ENCODE results near the gene ETS1. TPM values are rescaled to one million over a fixed set of nuclear protein-coding genes. Genes with fewer than 3 reads are reported as not detected.

Gene ETS1
- total RNA-seq, 1 experiment from 2014 or later, result 1.1 TPM

GRCh38 chr11:128574576-128575011 is 12.8 kb downstream of the ETS1 start:
- H3K4me1 ChIP-seq, result no peaks in the 10 kb centered on the region
- TF ChIP-seq CTCF (IDR thresholded peaks at IDR 0.05; ENCODE audit: insufficient read depth in 1 of 2, low read depth in 1 of 2, low read length in 1 of 2, severe bottlenecking in 1 of 2, unreplicated experiment in 1 of 2), result no peak
- no peaks in the 10 kb centered on the region for H3K9me3 ChIP-seq
- intact Hi-C loops (cut with micrococcal nuclease; ENCODE audit: unreplicated experiment), result no loop called here
- H3K4me3 ChIP-seq (ENCODE audit: low read depth, low read length), result no peak overlapping the region
- Mint-ChIP-seq H3K27me3 (ENCODE audit: insufficient read depth, unreplicated experiment) (peaks cover 19% of the 10 kb centered on the region), H3K27ac (ENCODE audit: unreplicated experiment) (no peak overlapping the region), H3K36me3 (ENCODE audit: insufficient read depth, unreplicated experiment) (no peaks in the 10 kb centered on the region), H3K9me3 (ENCODE audit: unreplicated experiment) (no peaks in the 10 kb centered on the region), H3K4me1 (ENCODE audit: low read depth, unreplicated experiment) (no peaks in the 10 kb centered on the region), H3K4me3 (ENCODE audit: unreplicated experiment) (no peak overlapping the region)
- CTCF ChIA-PET, result no interaction called here
- POLR2A ChIA-PET, result no interaction called here
- no peaks in the 10 kb centered on the region for H3K36me3 ChIP-seq (ENCODE audit: control insufficient read depth, insufficient read depth, low read length)
- no peak for DNase-seq
- BruUV-seq (replicated peaks), result no TSS peak
- H3K27me3 ChIP-seq (replicated peaks; ENCODE audit: control insufficient read depth, insufficient read depth, low read length), result peaks cover 3% of the 10 kb centered on the region; the same call in 1 of the 2 replicates

GRCh38 chr11:128573638-128574037 is 13.7 kb downstream of the ETS1 start:
- H3K9me3 Mint-ChIP-seq (ENCODE audit: unreplicated experiment), result no peaks in the 10 kb centered on the region
- CTCF ChIA-PET, result no interaction called here
- peaks cover 19% of the 10 kb centered on the region for H3K27me3 Mint-ChIP-seq (ENCODE audit: insufficient read depth, unreplicated experiment)
- Histone ChIP-seq H3K9me3 (no peaks in the 10 kb centered on the region), H3K27me3 (replicated peaks; ENCODE audit: control insufficient read depth, insufficient read depth, low read length) (peaks cover 3% of the 10 kb centered on the region; the same call in 1 of the 2 replicates), H3K4me3 (ENCODE audit: low read depth, low read length) (no peak overlapping the region), H3K4me1 (no peaks in the 10 kb centered on the region), H3K36me3 (ENCODE audit: control insufficient read depth, insufficient read depth, low read length) (no peaks in the 10 kb centered on the region)
- H3K4me1 Mint-ChIP-seq (ENCODE audit: low read depth, unreplicated experiment), result no peaks in the 10 kb centered on the region
- TF ChIP-seq CTCF (IDR thresholded peaks at IDR 0.05; ENCODE audit: insufficient read depth in 1 of 2, low read depth in 1 of 2, low read length in 1 of 2, severe bottlenecking in 1 of 2, unreplicated experiment in 1 of 2), result no peak
- intact Hi-C loops (cut with micrococcal nuclease; ENCODE audit: unreplicated experiment), result no loop called here
- no peak overlapping the region for H3K27ac Mint-ChIP-seq (ENCODE audit: unreplicated experiment)
- no peaks in the 10 kb centered on the region for H3K36me3 Mint-ChIP-seq (ENCODE audit: insufficient read depth, unreplicated experiment)
- H3K4me3 Mint-ChIP-seq (ENCODE audit: unreplicated experiment), result no peak overlapping the region
- POLR2A ChIA-PET, result no interaction called here
- no peak for DNase-seq
- no TSS peak for BruUV-seq (replicated peaks)

GRCh38 chr11:128572965-128573364 is 14.4 kb downstream of the ETS1 start:
- CTCF ChIA-PET, result no interaction called here
- no peak overlapping the region for H3K4me3 ChIP-seq (ENCODE audit: low read depth, low read length)
- peaks cover 18% of the 10 kb centered on the region for H3K27me3 Mint-ChIP-seq (ENCODE audit: insufficient read depth, unreplicated experiment)
- H3K36me3 ChIP-seq (ENCODE audit: control insufficient read depth, insufficient read depth, low read length), result no peaks in the 10 kb centered on the region
- no peaks in the 10 kb centered on the region for H3K36me3 Mint-ChIP-seq (ENCODE audit: insufficient read depth, unreplicated experiment)
- H3K4me3 Mint-ChIP-seq (ENCODE audit: unreplicated experiment), result no peak overlapping the region
- POLR2A ChIA-PET, result no interaction called here
- TF ChIP-seq CTCF (IDR thresholded peaks at IDR 0.05; ENCODE audit: insufficient read depth in 1 of 2, low read depth in 1 of 2, low read length in 1 of 2, severe bottlenecking in 1 of 2, unreplicated experiment in 1 of 2), result no peak
- no TSS peak for BruUV-seq (replicated peaks)
- no peak overlapping the region for H3K27ac Mint-ChIP-seq (ENCODE audit: unreplicated experiment)
- intact Hi-C loops (cut with micrococcal nuclease; ENCODE audit: unreplicated experiment), result no loop called here
- no peaks in the 10 kb centered on the region for H3K9me3 ChIP-seq
- H3K4me1 ChIP-seq, result no peaks in the 10 kb centered on the region
- H3K27me3 ChIP-seq (replicated peaks; ENCODE audit: control insufficient read depth, insufficient read depth, low read length), result peaks cover 3% of the 10 kb centered on the region; the same call in 1 of the 2 replicates
- DNase-seq, result no peak
- no peaks in the 10 kb centered on the region for H3K4me1 Mint-ChIP-seq (ENCODE audit: low read depth, unreplicated experiment)
- H3K9me3 Mint-ChIP-seq (ENCODE audit: unreplicated experiment), result no peaks in the 10 kb centered on the region

Data from Caco-2 (cell line).